Measurements from ENCODE around the gene FMOD.

The FMOD gene

DNA sequence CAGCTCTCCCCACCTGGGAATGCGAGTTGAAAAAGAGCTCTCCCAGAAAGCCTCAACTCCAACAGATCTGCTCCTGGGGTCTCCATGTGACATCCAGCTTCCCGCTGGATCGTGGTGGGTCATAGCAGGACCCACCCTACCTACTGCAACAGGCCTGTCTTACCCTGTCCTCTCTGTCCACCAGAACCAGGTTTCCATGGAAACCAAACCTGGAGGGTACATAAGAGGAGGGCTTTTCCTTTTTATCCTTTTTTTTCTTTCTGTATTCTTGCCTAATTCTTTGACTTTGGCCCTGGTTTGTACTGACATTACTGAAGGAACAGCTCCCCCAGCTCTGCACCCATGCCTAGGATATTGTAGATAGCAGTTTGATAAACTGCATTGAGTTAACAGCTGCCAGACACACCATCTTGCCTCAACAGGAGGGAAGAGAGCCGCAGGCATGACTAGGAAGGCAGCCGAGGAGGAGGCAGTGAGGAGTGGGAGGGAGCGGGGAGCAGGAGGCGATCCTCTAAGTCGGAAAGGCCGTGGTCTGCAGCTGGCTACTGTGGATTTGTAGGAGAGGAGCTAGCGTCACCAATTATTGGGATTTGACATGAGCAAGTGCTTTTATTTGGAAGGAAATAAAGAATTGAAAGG lies 9.7 kb upstream of the FMOD start:
- DNase-seq = no peak

DNA sequence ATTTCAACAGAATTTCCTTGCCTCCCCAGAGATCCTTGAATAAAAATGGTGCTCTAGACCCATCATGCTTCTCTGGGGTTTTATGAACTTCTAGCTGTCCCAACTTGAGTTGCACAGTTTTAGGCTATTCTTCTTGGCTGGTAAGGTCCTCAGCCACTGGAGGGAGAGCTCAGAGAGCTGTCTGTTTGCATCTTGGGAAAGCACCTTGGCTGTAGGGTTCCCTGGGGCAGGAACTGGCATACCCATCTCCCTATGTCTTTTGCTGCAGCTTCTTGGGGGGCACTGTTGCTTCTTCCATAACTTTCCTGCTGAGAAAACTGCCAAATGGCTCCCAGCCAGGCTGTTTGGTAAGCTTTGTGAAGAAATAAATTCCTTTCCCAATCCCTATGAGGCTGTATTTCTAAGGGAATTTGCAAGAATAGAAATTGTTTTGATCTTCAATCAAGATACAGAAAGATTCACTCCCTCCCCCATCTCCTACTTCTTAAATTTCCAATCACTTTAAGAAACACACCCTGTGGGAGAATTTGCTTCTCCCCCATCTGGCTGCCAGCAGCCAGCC lies 8.2 kb upstream of the FMOD start:
- DNase-seq = no peak

DNA sequence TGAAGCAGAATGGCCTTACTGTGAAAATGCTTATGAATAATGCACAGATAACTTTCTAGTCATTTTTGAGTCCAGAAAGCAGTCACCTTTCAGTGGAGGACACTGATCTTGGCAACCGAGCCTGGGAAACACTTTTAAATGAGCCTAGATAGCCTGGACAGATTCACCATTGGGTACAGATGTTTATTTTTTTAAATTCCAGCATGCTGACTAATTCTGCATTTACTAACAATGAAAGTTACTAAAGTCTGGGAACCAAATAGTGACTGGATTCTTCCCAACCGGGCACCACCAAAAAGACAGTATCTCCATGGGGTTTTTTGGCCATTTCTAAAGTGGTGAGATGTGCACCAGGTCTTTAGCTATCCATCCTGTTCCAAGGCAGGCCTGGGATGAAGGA lies 3.3 kb upstream of the FMOD start:
- no peak for DNase-seq

DNA sequence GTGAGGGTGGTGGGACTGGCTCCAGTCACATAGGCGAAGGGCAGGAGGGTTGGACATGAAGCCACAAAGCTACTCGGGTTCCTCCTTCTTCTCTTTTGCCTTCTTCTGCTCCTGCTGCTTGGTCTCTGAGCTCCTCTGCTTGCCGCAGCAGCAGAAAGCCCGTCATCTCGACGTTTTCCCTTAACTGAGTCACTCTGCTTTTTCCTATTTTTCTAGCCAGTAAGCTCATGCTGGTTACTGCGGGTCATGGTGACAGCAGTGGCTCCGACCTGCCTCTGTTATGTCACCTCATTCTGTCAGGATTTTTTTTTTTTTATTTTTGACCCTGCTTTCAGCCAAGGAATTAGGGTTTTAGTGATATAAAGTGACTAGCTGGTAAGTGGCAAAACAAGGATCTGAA lies 2.6 kb upstream of the FMOD start:
- no peak for DNase-seq

DNA sequence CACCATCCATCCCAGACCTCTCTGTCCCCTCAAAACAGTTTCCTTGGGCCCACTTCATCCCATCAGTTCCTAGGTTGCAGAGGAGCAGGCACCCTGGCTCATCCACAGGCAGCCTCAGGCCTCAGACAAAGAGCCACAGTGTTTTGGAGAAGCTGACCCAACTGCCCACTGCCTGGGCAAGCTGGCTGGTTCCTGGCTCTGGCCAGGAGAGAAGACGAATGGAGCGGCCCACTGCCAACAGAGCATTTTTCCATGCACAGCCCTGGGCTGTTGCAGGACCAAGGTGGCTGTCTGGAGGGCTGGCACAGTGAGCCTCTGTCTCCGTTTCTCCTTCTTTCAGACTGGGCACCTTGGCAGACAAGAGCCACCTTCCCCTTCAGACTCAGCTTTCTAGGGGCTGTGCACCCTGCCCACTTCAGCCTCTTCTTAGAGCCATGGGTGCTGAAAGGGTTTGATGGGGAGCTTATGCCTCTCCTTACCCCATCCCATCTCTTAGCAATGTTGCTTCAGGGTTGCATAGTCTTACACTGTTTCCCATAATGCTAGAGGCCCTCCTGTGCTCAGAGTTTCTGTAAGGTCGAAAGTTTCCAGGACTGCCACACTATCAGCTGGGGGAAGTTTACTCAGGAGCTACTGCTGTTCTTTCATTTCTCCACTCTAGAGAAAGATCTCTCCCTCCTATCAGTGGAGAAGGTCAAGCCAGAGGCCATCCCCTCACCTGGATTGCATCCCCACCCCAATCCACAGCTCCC lies 973 bp downstream of the FMOD start:
- DNase-seq = no peak

DNA sequence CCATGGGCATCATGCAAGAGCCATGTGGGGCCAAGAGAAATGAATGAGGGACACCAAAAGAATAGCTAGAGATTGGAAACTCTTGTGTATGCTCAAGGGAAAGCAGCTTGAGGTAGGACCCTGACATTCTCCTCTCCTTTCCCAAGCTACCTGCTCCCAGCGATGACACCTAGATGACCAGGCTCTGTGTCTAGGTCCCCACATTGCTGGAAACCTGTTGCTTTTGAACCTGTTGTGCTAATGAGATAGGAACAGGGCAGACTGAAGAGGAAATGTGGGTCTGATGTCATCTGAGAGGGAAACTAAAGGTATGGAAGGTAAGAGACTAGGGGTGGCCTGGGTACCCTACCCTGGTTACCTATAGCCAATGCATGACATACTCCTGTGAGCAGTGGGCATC lies 1.8 kb downstream of the FMOD start:
- no peak for DNase-seq

DNA sequence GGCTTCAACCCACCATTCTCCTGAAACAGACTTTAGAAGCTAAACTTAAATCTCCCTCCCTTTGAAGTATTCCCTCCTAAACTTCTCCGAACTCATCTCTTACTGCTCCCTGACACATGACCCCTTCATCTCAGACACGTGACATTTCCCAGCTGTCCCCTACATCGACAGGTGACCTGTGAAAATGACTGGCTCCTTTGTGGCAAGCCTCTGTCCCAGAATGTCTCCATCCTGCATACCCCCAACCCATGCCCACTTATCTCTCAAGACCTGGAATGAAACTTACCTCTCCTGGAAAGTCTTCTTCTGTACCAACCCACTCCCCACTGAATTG lies 4.2 kb downstream of the FMOD start:
- DNase-seq = no peak

DNA sequence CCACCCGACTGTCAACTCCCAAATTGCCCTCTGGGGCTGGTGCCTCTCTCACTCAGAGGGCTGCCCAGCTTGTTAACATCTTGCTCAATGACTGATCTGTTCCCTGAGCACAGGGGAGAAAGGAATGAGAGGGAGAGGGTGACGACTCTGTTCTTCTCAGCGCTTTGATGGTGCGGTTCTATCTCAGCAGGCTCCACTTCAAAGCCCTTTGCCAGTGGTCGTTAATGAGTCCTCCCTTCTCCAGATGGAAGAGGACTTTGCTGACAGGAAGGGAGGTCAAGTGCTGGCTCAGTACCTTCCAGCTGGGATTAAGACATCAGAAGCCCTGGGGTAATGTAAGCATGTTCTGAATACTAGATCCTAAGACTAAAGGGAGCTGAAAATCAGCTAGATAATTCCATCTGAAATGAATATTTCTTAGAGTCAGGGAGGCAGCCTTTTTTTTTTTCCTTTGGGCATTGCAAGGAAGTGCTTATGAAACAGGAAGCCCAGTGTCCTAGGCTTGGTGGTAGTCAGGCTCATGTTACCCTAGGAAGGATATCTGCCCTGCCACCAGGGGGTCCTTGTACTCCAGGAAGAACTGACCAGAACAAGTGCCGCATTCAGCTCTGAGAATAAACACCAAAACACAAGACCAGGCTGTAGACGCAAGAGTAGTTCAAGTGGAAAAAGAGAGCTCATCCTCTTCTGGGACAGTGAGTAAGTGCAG lies 4.7 kb downstream of the FMOD start:
- DNase-seq = no peak

DNA sequence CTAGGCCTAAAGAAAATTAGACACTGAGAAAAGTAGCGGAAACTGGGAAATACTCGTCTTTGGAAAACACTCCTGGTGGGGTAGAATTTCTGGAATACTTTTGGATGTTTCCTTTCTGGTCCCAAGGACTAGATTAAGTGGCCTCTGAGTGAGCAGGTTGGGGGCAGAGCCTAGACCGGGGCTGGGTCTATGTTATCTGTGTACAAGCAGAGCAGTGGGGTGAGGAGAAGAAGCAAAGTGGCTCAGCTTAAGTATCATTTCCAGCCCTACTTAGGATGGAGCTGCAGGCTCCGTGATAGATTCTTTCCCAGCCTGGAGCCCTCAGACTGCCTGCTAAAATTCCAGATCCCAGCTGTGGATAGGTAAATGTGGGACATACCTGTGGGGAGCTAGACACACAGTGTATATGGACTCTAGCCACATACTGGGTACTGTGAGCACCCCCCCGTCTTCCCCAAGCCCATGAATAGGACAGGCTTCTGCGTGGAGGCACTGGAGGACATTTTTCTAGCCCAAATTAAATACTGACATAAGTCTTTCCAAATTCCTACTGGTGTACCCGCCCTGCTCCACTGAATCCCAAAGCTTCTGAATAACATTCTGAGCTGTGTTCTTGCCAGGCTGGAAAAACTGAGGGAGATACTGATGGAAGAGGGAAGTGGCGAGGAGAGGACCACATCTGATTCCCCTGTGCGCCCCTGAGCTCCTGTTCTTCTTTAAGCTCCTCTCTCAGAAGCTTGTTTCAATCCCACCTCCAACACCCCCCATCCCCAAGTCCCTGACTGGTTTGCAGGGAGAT lies 6.8 kb downstream of the FMOD start:
- no peak for DNase-seq

DNA sequence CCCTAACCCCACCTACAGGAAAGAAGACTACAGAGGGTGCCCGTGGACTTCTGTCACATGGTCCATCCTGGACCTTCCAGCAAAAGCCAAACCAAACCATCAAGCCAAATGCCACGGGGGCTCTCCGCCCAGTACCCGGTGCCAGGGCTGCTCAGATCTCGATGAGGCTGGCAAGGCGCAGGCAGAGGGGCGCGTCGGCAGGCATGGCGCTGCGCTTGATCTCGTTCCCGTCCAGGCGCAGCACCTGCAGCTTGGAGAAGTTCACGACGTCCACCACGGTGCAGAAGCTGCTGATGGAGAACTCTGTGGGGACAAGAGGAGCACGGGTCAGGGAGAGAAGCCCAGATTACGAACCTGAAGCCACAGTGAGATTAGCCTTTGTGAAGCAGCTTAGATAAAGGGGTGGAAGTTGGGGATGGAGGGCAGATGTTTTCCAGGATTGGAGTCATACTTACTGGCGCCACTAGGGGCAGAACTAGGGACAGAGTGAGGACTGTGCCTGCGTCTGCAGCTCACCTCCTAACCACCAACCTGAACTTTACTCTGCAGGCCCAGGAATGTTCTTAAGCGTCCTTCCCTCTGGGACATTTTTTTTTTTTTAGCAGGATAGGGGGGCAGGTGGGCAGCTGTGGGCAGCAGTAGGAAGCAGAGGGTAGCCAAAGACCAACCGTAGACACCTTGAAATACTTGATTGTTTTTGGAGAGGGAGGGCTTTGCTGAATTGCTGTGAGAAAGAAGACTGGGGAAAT lies 8.6 kb downstream of the FMOD start:
- DNase-seq = peak; percentile 67

DNA sequence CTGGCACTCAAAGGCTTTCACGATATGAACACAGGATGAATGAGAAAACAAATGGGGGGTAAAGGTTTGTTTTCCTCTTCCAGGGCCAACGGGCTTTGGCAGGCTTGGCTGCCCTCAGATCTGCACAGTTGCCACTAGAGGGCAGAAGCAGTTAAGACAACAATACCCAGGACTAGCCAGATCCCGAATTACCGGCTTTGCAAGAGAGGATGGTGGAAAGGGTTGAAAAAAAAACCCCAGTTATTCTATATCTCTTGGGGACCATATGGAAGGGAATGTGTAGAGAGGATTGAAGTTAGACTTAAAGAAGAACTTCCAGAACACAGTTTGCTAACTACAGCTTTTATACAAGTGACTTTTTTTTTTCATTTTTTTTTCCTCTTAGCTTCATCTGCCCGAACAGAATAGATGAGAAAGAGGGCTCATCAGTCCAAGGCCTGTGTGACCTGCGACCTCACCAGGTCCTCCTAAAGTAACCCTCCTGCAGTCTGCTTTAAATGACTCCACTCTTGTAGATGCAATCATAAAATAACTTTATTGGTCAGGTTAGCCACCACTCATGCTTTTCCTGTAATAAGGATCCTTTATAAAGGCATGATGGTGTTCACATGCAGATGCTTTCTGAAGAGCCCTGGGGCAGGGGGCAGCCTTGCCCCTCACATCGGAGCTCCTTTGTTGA lies 10.7 kb downstream of the FMOD start:
- DNase-seq = peak; percentile 73

DNA sequence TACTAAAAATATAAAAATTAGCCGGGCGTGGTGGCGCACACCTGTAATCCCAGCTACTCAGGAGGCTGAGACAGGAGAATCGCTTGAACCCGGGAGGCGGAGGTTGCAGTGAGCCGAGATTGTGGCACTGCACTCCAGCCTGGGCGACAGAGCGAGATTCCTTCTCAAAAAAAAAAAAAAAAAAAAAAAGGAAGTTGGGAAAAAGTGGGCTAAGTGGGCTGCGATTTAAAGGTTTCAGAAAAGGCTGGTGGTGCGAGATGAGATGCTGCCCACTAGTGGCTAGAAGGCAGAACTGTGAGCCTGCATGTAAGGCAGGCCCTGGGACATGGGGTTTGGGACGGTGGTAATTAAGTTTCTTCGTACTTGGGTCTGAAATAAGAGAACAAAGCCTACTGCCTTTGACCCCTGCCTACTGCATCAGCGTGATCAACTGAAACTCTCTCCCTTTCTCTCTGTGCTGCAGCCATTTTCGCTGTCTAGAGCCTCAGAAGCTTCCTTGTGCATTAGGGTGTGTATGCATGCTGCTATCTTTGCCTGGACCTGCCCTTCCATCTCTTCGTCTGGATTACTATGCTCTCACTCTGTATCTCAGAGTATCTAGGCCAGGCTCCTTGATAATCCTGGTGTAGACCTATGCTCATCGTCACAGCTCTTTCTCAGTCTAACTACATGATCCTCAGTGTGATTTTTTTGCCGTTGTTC lies 12.4 kb downstream of the FMOD start:
- DNase-seq = peak; percentile 68

DNA sequence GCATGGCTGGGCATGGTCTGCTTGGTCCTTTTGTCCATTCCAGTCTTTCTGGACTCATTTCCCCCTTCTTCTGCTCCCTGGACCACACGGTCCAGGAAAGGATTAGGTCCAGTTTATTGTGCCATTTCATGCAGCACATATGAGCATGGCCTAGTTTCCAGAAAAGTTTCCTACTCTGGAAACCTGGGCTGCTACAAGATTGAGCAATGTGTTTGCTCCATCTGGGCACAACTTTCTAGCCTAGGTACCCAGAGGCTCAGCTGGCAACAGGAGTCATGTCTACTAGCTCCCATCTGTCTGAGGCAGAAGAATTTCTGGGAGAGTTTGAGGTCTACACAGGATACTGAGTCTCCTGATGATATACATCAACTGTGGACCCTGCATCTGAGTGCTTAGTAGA lies 14.8 kb downstream of the FMOD start:
- DNase-seq = no peak

DNA sequence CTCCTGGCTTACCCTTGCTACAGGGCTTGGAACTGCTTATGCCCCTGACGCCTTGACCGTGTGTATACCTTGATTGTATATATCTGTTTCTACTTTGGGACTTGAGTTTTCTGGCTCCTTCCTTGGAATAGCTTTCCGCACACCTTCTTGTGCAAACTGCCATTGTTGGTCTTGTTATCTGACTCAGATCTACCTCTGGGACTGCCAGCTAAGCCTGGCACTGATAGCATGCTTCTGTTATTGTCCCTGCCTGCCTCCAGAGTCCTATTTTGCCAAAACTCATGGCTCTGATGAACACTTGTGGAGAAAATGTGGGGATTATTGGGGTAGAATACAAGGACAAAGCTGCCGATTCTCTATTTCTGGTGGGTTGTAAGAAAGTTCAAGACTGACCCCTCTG lies 15.4 kb downstream of the FMOD start:
- no peak for DNase-seq

DNA sequence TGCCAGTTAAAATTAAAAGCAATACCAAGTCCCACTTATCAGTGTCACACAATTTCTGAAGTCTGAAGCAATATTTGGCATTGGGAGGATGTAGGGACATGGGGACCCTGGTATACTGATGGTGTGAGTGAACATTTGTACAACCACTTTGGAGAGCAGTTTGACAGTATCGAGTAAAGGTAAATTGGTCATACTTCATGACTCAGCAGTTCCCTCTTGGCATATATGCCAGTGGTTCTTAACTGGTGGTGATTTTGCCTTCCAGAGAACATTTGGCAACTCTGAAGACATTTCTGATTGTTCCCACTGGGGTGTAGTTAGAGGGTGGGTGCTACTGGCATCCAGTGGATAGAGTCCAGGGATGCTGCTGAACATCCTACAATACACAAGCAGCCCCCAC lies 19.7 kb downstream of the FMOD start:
- DNase-seq = no peak

DNA sequence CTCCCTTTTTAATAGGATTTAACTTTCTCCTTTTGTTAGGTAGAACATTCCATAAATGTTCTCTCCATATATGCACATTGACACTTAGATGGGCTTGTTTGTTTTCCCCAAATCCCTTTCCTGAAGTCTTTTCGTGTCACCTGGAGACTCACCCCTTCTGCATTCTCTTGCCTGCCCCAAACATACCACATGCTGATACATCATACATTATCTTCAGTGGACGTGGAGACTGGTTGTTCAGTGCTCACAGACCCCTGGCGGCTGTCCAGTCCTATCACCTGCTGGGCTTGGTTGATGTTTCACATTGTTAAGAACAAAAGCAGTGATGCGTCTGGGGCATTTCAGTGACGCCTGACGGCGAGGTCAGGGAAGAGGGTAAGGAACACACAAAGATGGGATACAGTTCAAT lies 22.2 kb downstream of the FMOD start:
- DNase-seq = no peak

DNA sequence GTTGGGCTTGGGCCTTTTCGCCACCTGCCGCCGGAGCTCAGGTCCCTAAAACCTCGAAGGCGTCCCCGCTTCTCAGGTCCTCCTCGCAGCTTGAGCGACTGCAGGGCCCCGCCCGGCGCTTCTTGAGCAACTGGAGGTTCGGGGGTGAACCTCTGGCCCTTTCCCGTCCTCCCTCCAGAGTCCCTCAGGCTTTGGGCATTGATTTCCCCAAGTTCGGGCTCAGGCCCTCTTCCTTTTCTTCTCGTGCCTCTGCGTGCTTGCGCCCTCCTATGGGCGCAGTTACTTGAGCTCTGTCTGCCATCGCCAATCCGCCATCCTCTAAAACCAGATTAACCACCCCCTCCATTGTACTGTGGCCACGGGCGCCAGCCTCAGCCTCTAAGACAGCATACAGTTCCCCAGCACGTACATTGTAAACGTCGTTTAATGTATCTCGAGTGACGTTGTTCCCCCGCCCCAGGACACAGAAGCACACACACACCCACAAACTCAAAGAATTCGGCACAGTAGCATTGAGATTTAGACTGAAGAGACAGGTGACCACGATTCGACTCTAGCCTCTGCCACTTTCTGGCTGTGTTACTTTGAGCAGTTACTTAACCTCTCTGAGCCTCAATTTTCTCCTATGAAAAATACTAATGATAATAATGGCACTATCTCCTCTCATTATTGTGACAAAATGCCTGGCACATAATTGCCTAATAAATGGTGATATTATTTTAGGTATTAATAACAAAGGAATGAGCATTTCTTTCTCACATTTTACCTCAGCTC lies 23.1 kb downstream of the FMOD start:
- peak; percentile 53 for DNase-seq

DNA sequence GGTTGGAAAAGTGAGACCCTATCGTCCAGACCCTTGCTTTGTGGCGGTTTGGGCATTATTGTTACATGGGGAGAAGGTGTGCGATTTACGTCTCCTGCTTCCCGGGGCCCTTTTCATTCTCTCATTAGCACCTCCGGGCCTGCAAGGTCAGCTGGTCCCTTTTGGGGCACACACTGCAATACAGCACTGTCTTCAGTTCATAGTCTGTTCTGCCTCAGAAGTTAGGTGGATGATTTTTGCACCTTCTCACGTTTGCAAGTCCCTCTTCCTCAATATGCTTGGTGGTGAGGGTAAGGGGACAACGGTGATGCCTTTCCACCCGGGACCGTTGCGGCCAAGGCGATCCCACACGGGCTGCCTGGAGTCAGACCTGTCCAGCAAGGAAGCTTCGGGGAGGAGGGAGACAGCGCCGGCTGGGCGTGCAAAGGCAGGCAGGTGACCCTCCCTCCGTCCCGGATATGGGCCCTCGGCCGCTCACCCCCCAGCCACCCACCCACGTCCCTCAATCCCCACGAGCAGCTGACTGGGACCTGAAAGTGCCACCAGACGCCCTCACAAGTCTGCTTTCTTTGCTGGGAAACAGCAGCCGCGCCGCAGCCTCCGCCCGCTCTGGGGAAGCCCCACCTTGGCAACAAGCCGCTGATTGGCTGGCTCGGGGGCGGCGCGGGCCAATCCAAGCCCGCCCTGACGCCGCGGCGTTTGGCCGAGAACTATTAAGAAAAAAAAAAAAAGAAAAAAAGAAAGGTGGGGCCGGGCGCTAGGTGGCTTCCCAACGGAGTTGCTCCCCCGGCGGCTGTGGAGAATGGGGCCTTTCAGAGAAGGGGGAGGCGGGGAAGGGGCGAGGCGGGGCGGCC lies 23.9 kb downstream of the FMOD start:
- DNase-seq = peak; percentile 89

DNA sequence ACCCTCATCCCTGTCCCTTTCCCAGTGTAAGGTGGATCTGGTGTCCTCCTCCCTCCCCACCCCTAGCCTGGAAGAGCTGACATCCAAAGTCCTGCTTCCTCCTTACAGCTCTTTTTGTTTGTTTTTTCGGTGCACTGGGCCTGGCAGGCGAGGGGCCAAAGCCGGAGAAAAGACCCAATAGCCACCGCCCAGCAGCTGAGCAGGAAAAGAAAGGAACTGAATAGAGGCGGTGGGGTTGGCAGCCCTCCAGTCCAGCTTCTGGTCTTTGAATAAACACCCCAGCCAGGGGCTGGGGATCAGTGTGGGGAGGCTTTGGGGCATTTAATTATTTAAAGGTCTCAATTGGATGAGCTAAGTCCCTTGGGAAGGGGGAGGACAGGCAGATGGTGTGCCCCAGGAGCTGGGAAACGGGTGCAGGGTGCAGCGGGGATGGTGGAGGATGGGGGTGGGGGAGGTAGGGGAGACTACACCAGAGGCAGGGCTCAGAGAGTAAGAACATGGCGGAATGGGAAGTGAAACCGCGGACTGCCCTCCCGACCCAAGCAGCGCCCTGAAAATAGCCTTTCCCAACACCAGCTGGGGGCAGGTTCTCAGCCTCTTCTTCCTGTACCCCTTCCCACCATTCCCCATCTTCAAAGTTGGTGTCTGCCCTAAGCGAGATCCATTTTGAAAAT lies 25.4 kb downstream of the FMOD start:
- no peak for DNase-seq
